Keratinocyte (primary cell): ENCODE results near the gene IL17D. TPM values are rescaled to one million over a fixed set of nuclear protein-coding genes. Genes with fewer than 3 reads are reported as not detected.
"Not testable (repeated sequence)": the region's sequence is repeated elsewhere in the genome, so short reads cannot be mapped to it uniquely, and the experiment has no call there.

Source experiments
- DNase-seq: peaks from one replicate; pipeline ENCODE4 v3.0.0-alpha.2; 2011; ENCODE audit warnings: low read depth, missing footprints, low spot score
- FAIRE-seq: peaks from 2 replicates; lab custom pipeline; 2011; peaks lifted over from hg19 to GRCh38; lab: Jason Lieb, UNC
- H2AFZ ChIP-seq: 2 replicates; pipeline ENCODE4 v1.6.0; 2012; ENCODE audit warnings: low read length, control low read depth, inconsistent platforms; ENCODE audit not compliant: control insufficient read depth
- H3K27ac ChIP-seq: 2 replicates; pipeline ENCODE4 v1.5.1; 2011; ENCODE audit warnings: low read length; ENCODE audit not compliant: control insufficient read depth, insufficient read depth
- H3K27me3 ChIP-seq: 3 replicates; pipeline ENCODE4 v1.6.0; 2011; ENCODE audit warnings: low read length; ENCODE audit not compliant: control insufficient read depth, insufficient read depth; ENCODE audit errors: extremely low read depth
- H3K36me3 ChIP-seq, 2 experiments: 2 replicates in 1 of 2; 3 replicates in 1 of 2; pipeline ENCODE4 v1.5.1; 2011; ENCODE audit warnings: low read length in 2 of 2, mild to moderate bottlenecking in 1 of 2; ENCODE audit not compliant: control insufficient read depth in 2 of 2, insufficient read depth in 2 of 2; ENCODE audit errors: extremely low read depth in 1 of 2
- H3K4me1 ChIP-seq: 3 replicates; pipeline ENCODE4 v1.5.1; 2011; ENCODE audit warnings: low read length; ENCODE audit not compliant: control insufficient read depth, insufficient read depth; ENCODE audit errors: extremely low read depth
- H3K4me2 ChIP-seq: 3 replicates; pipeline ENCODE4 v1.6.0; 2011; ENCODE audit warnings: low read depth, low read length; ENCODE audit not compliant: control insufficient read depth, insufficient read depth; ENCODE audit errors: extremely low read depth
- H3K4me3 ChIP-seq, 3 experiments: fragments of 200-600 bp in 1 of 3; sonication (generic) in 1 of 3; 2 replicates in 2 of 3; 3 replicates in 1 of 3; pipeline ENCODE4 v1.5.1; 2011 to 2016; ENCODE audit warnings: low read length in 3 of 3, mild to moderate bottlenecking in 3 of 3, control low read depth in 2 of 3, inconsistent platforms in 1 of 3, low read depth in 1 of 3, mixed read lengths in 1 of 3, mixed run types in 1 of 3, moderate library complexity in 1 of 3; ENCODE audit not compliant: control insufficient read depth in 2 of 3, insufficient read depth in 2 of 3; ENCODE audit errors: extremely low read depth in 1 of 3
- H3K79me2 ChIP-seq: 2 replicates; pipeline ENCODE4 v1.6.0; 2012; ENCODE audit warnings: low read length; ENCODE audit not compliant: control insufficient read depth, insufficient read depth
- H3K9ac ChIP-seq: 3 replicates; pipeline ENCODE4 v1.6.0; 2011; ENCODE audit warnings: low read length; ENCODE audit not compliant: control insufficient read depth, insufficient read depth; ENCODE audit errors: extremely low read depth
- H3K9me1 ChIP-seq: 3 replicates; pipeline ENCODE4 v1.6.0; 2011; ENCODE audit warnings: low read length; ENCODE audit not compliant: control insufficient read depth, insufficient read depth; ENCODE audit errors: extremely low read depth
- H3K9me3 ChIP-seq: 2 replicates; pipeline ENCODE4 v1.5.1; 2012; ENCODE audit warnings: low read depth, low read length; ENCODE audit not compliant: control insufficient read depth
- H4K20me1 ChIP-seq: 3 replicates; pipeline ENCODE4 v1.6.0; 2011; ENCODE audit warnings: low read length; ENCODE audit not compliant: control insufficient read depth, insufficient read depth; ENCODE audit errors: extremely low read depth
- EZH2 ChIP-seq: IDR thresholded peaks from one replicate; pipeline ENCODE4 v1.6.1; 2012; ENCODE audit warnings: inconsistent platforms, mild to moderate bottlenecking, low read length, moderate library complexity
- dilution Hi-C: fragments of 300-500 bp; cut with MboI; formaldehyde crosslinking; loops from one replicate; pipeline ENCODE4 v1.7.0; 2020; ENCODE audit warnings: low sequenced_read_pairs; ENCODE audit not compliant: extremely low pct_ligation_motif_present
- polyA plus RNA-seq, 5 experiments: library from polyadenylated mRNA; depleted of rRNA in 3 of 5; stranded (reverse) in 3 of 5; stranded (forward) in 1 of 5; unstranded in 1 of 5; fragments of >200 nt; gene quantifications; 1 replicate in 1 of 5; 2 replicates in 3 of 5; 3 replicates in 1 of 5; pipeline versions ENCODE4 v1.2.1 to v1.2.3, GENCODE V29; 2011 to 2012; ENCODE audit warnings: missing spikeins in 2 of 5, low read depth in 1 of 5, low replicate concordance in 1 of 5
- TF ChIP-seq, protein P1 (sequence below), 3 experiments: IDR thresholded peaks in 1 of 3; conservative IDR thresholded peaks in 1 of 3; optimal IDR thresholded peaks in 1 of 3; 2 replicates in 2 of 3; 3 replicates in 1 of 3; pipeline versions ENCODE3 to v1.5.1; 2011; ENCODE audit warnings: low read length in 3 of 3, mild to moderate bottlenecking in 3 of 3, moderate library complexity in 2 of 3, control low read depth in 1 of 3, inconsistent platforms in 1 of 3; ENCODE audit not compliant: insufficient read depth in 2 of 3; ENCODE audit errors: extremely low read depth in 1 of 3

The IL17D gene
- polyA plus RNA-seq, 1 donor (not counting 4 experiments of a cell fraction or from before 2014, with no cell fraction given), result 0.09 TPM

DNA sequence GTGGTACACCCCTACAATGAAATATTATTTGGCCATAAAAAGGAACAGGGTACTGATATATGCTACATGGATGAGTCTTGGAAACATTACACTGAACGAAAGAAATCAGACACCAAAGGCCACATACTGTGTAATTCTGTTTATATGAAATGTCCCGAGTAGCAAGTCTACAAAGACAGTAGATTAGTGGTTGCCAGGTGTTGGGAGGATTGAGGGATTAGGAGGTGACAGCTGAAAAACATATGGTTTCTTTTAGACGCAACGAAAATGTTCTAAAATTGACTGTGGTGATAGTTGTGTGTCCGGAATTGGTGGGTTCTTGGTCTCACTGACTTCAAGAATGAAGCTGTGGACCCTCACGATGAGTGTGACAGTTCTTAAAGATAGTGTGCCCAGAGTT, 35.1 kb downstream of the IL17D start:
- no peaks in the 10 kb centered on the region for H3K9me1 ChIP-seq
- no peak overlapping the region for H3K4me3 ChIP-seq
- FAIRE-seq (peak; percentile 17), DNase-seq (no peak)
- H3K9ac ChIP-seq, result no peak overlapping the region
- TF ChIP-seq EZH2, result no peak
- TF ChIP-seq, protein P1, sequence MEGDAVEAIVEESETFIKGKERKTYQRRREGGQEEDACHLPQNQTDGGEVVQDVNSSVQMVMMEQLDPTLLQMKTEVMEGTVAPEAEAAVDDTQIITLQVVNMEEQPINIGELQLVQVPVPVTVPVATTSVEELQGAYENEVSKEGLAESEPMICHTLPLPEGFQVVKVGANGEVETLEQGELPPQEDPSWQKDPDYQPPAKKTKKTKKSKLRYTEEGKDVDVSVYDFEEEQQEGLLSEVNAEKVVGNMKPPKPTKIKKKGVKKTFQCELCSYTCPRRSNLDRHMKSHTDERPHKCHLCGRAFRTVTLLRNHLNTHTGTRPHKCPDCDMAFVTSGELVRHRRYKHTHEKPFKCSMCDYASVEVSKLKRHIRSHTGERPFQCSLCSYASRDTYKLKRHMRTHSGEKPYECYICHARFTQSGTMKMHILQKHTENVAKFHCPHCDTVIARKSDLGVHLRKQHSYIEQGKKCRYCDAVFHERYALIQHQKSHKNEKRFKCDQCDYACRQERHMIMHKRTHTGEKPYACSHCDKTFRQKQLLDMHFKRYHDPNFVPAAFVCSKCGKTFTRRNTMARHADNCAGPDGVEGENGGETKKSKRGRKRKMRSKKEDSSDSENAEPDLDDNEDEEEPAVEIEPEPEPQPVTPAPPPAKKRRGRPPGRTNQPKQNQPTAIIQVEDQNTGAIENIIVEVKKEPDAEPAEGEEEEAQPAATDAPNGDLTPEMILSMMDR (optimal IDR thresholded peaks at IDR 0.05 in 1 of 3, IDR thresholded peaks at IDR 0.05 in 1 of 3, conservative IDR thresholded peaks at IDR 0.05 in 1 of 3; ENCODE audit: extremely low read depth in 1 of 3, insufficient read depth in 2 of 3, low read length in 3 of 3), result no peak
- dilution Hi-C loops, result no loop called here
- no peaks in the 10 kb centered on the region for H3K79me2 ChIP-seq
- no peaks in the 10 kb centered on the region for H3K4me1 ChIP-seq
- H3K27ac ChIP-seq, result no peak overlapping the region
- H3K36me3 ChIP-seq, result no peaks in the 10 kb centered on the region
- H3K9me3 ChIP-seq, result no peaks in the 10 kb centered on the region
- H4K20me1 ChIP-seq, result no peaks in the 10 kb centered on the region
- H3K4me2 ChIP-seq, result no peak overlapping the region
- H3K27me3 ChIP-seq, result no peaks in the 10 kb centered on the region
- H2AFZ ChIP-seq, result no peak overlapping the region

DNA sequence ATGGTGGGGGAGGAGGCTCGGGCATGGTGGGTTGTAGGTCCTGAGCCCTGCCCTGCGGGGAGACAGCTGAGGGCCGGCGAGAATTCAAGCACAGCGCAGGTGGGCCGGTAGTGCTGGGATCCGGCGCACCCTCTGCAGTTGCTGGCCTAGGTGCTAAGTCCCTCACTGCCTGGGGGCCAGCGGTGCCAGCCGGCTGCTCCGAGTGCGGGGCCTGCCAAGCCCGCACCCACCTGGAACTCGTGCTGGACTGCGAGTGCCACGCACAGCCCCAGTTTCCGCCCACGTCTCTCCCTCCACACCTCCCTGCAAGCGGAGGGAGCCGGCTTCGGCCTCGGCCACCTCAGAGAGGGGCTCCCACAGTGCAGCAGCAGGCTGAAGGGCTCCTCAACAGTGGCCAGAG, 36.5 kb downstream of the IL17D start:
- dilution Hi-C loops, result no loop called here
- TF ChIP-seq, protein P1 (optimal IDR thresholded peaks at IDR 0.05 in 1 of 3, IDR thresholded peaks at IDR 0.05 in 1 of 3, conservative IDR thresholded peaks at IDR 0.05 in 1 of 3; ENCODE audit: extremely low read depth in 1 of 3, insufficient read depth in 2 of 3, low read length in 3 of 3), result no peak
- TF ChIP-seq EZH2, result no peak

DNA sequence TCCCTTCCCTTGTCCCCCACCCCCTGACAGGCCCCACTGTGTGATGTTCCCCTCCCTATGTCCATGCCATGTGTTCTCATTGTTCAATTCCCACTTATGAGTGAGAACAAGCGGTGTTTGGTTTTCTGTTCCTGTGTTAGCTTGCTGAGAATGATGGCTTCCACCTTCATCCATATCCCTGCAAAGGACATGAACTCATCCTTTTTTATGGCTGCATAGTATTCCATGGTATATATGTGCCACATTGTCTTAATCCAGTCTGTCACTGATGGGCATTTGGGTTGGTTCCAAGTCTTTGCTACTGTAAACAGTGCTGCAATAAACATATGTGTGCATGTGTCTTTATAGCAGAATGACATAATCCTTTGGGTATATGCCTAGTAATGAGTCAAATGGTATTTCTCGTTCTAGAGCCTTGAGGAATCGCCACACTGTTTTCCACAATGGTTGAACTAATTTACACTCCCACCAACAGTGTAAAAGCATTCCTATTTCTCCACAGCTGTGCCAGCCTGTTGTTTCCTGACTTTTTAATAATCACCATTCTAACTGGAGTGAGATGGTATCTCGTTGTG, 40.4 kb downstream of the IL17D start:
- DNase-seq, H4K20me1 ChIP-seq, dilution Hi-C loops, H3K9me1 ChIP-seq, H3K9me3 ChIP-seq, H3K9ac ChIP-seq, H3K36me3 ChIP-seq, H3K27me3 ChIP-seq, H3K27ac ChIP-seq, H2AFZ ChIP-seq, H3K4me1 ChIP-seq, H3K4me2 ChIP-seq, FAIRE-seq, H3K79me2 ChIP-seq, H3K4me3 ChIP-seq: not testable (repeated sequence)

More for the DNA sequence above, 36.5 kb downstream of the IL17D start:
- H4K20me1 ChIP-seq, result no peaks in the 10 kb centered on the region
- no peaks in the 10 kb centered on the region for H3K9me3 ChIP-seq
- FAIRE-seq, result no peak
- no peak overlapping the region for H2AFZ ChIP-seq
- H3K4me1 ChIP-seq, result no peaks in the 10 kb centered on the region
- DNase-seq, result no peak
- no peak overlapping the region for H3K4me2 ChIP-seq
- H3K4me3 ChIP-seq, result no peak overlapping the region
- H3K27ac ChIP-seq, result no peak overlapping the region
- H3K27me3 ChIP-seq, result no peaks in the 10 kb centered on the region
- H3K36me3 ChIP-seq, result no peaks in the 10 kb centered on the region
- no peak overlapping the region for H3K9ac ChIP-seq
- H3K79me2 ChIP-seq, result no peaks in the 10 kb centered on the region
- no peaks in the 10 kb centered on the region for H3K9me1 ChIP-seq
